HG02678 (cell line): ENCODE results near the gene C5AR1.
"Not testable (repeated sequence)": the region's sequence is repeated elsewhere in the genome, so short reads cannot be mapped to it uniquely, and the experiment has no call there.

Experiments used
- ATAC-seq: cut with Tn5 transposase; IDR thresholded peaks from one replicate; pipeline ENCODE4 v1.9.1; 2021; ENCODE audit warnings: mild to moderate bottlenecking, moderate library complexity; ENCODE audit not compliant: unreplicated experiment

C5AR1 gene

GRCh38 chr19:47309608-47310007 lies at the start of gene C5AR1:
Gene C5AR1, plus strand, starts transcription at chr19:47309861. Its CDS starts 35 bp downstream, at chr19:47309896.
- ATAC-seq, result no peak

DNA sequence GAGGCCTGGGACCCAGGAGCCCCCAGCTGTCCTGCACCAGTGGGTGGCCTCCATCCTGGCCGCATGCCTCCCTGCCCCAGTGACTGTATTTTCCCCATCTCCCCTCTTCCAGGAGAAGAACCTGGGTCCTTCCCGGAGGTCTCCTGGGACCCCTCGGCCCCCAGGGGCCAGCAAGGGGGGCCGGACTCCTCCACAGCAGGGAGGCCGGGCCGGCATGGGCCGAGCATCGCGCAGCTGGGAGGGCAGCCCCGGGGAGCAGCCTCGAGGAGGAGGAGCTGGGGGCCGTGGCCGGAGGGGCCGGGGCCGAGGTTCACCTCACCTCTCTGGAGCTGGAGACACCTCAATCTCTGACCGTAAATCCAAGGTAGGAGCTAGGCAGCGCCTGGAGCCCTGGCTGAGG lies 49.2 kb upstream of the C5AR1 start:
- no peak for ATAC-seq

- peak; percentile 79 for ATAC-seq
Observed at GRCh38 chr19:47261946-47262793, 47.5 kb upstream of the C5AR1 start.

DNA sequence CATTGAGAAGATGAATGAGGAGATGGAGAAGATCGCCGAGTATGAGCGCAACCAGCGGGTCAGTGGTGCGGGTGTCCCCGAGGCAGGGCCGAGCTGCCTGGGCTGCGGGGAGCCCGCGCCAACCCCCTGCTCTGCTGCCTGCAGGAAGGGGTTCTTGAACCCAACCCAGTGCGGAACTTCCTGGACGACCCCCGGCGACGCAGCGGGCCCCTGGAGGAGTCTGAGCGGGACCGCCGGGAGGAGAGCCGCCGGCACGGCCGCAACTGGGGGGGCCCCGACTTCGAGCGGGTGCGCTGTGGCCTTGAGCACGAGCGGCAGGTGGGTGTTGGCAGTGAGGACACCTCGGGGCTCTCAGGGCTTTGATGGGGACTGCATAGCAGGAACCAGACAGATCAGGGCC lies 45.0 kb upstream of the C5AR1 start:
- ATAC-seq, result no peak

GRCh38 chr19:47266401-47266941 lies 43.2 kb upstream of the C5AR1 start:
- ATAC-seq, result no peak

DNA sequence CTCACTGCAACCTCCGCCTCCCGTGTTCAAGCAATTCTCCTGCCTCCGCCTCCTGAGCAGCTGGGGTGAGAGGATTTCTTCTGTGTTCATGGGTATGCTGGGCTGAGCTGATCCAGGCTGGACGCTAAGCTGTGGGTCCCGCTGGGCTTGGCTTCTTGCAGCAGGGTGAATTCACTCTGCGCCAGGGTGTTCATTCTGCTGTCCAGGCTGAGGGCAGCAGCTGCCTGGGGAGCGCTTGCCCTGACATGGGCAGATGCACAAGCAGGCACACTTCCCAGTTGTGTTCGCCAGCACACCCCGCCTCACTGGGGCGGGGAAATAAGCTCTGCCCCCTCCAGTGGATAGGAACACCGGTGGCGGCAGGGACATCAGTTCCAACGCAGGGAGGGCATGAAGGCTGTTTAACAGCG lies 42.3 kb upstream of the C5AR1 start:
- ATAC-seq, result no peak

GRCh38 chr19:47268028-47268427 lies 41.6 kb upstream of the C5AR1 start:
- no peak for ATAC-seq

DNA sequence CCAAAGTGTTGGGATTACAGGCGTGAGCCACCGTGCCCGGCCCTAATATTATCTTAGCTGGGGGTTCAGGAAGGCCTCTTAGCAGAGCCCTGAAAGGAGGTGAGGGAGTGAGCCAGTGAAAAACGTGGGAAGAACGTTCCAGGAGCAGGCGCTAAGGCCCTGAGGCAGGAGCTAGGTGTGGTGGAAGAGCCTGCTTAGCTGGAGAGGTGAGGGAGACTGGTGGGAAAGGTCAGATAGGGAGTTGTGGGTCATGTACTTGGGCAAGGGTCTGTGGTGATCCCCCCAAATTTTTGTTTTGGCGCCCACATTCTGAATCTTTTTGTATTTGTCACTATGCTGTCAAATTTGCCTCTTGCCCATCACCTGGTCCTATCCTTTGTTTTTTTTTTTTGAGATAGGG lies 40.1 kb upstream of the C5AR1 start:
- ATAC-seq, result no peak

DNA sequence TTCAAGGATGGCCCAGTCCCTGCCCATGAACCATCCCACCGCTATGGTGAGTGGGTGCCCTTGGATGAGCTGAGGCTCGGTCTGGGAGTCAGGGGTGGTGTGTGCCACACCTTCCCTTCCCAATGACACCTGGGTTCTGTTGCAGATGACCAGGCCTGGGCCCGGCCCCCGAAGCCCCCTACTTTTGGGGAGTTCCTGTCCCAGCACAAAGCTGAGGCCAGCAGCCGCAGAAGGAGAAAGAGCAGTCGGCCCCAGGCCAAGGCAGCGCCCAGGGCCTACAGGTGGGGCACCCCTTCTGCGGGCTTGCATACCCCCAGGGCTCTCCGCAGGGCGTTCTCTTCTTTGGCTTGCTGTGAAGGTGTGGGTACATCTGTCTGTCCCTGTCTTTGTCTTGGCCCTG lies 39.3 kb upstream of the C5AR1 start:
- ATAC-seq, result no peak

DNA sequence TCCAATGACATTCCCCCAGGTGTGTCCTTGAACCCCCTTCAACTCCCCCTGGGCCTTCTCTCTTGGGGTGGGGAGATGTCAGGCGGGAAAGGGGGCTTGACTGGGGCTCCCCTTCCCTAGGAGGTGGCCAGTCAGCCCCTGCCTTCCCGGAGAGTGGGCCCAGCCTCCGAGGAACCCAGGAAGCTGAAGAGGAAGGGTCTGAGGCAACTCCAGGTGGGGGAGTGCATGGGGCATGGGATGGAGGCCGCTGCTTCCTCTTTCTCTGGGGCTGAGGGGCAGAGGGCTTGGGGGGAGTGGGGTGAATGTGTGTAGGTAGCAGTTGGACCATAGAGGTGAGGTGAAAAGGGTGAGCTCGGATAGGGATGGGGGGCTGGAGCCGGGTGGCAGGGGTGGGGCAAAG lies 37.7 kb upstream of the C5AR1 start:
- no peak for ATAC-seq

GRCh38 chr19:47272448-47273312 lies 37.0 kb upstream of the C5AR1 start:
- no peak for ATAC-seq

GRCh38 chr19:47273313-47274070 lies 36.2 kb upstream of the C5AR1 start:
- ATAC-seq, result peak; percentile 57

- ATAC-seq, result peak; percentile 56
Observed at GRCh38 chr19:47274071-47274890, 35.4 kb upstream of the C5AR1 start, which contains the start of gene INAFM1. Gene INAFM1, plus strand, starts transcription at chr19:47274885. Its CDS starts 35 bp downstream, at chr19:47274920.

- no peak for ATAC-seq
Observed at GRCh38 chr19:47274891-47275761, 34.5 kb upstream of the C5AR1 start.

GRCh38 chr19:47275791-47276461 lies 33.7 kb upstream of the C5AR1 start:
- no peak for ATAC-seq

DNA sequence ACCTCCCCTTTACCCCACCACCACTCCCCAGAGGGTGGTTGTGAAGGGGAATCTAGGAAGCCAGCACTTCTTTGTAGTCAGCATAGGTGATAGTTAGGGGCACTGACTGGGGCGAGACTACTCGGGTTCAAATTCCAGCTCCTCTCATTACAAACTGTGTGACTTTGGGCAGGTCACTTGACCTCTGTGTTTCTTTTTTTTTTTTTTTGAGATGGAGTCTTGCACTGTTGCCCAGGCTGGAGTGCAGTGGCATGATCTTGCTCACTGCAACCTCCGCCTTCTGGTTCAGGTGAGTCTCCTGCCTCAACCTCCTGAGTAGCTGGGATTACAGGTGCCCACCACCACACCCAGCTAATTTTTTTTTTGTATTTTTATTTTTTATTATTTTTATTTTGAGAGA lies 33.1 kb upstream of the C5AR1 start:
- not testable (repeated sequence) for ATAC-seq

DNA sequence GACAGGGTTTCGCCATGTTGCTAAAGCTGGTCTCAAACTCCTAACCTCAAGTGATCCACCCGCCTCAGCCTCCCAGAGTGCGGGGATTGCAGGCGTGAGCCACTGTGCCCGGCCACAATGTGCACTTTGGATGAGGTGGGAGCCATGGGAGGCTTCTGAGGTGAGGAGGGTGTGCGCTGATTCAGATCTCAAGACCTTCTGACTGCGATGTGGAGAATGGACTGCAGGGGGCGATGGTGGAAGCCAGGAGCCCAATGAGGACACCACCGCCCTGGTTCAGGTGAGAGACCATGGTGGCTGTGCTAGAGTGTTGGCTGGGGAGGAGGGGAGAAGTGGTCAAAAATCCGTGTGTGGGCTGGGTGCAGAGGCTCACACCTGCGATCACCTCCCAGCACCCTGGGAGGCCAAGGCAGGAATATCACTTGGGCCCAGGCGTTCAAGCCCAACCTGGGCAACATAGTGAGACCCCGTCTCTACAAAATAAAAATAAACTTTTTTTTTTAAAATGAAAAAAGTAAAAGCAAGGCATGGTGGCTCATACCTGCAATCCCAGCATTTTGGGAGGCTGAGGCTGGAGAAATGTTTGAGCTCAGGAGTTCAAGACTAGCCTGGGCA lies 29.4 kb upstream of the C5AR1 start:
- no peak for ATAC-seq
